HUES64 (cell line): Measurements from ENCODE around the gene ARID3A.
"Not testable (repeated sequence)": the region's sequence is repeated elsewhere in the genome, so short reads cannot be mapped to it uniquely, and the experiment has no call there.

Experiments
- H3K27ac ChIP-seq: 2 replicates; pipeline ENCODE4 v1.7.0; 2013; ENCODE audit warnings: low read depth, low read length, inconsistent platforms
- H3K27me3 ChIP-seq: 2 replicates; pipeline ENCODE4 v1.6.1; 2013; ENCODE audit warnings: mild to moderate bottlenecking, low read length; ENCODE audit not compliant: insufficient read depth
- H3K36me3 ChIP-seq: 2 replicates; pipeline ENCODE4 v1.6.1; 2013; ENCODE audit warnings: mild to moderate bottlenecking, low read length; ENCODE audit not compliant: insufficient read depth
- H3K4me1 ChIP-seq: 2 replicates; pipeline ENCODE4 v1.6.1; 2013; ENCODE audit warnings: mild to moderate bottlenecking, low read length, moderate library complexity; ENCODE audit not compliant: insufficient read depth
- H3K4me3 ChIP-seq: 2 replicates; pipeline ENCODE4 v1.5.1; 2013; ENCODE audit warnings: mild to moderate bottlenecking, low read length, moderate library complexity
- H3K9ac ChIP-seq: 2 replicates; pipeline ENCODE4 v1.6.1; 2013; ENCODE audit warnings: mild to moderate bottlenecking, low read depth, low read length
- H3K9me3 ChIP-seq: 2 replicates; pipeline ENCODE4 v1.6.1; 2013; ENCODE audit warnings: low read depth, low read length; ENCODE audit not compliant: insufficient read depth
- WGBS: fragments of 150-250, 120-280 bp; methylation state at CpG from one replicate; pipeline ENCODE4 v1.1.7; 2013; ENCODE audit warnings: missing lambda C conversion rate; 5-methylcytosine and 5-hydroxymethylcytosine counted together

The ARID3A gene

GRCh38 chr19:1019980-1020867, 94.4 kb downstream of the ARID3A start:
- Histone ChIP-seq H3K36me3 (peaks cover 5% of the 10 kb centered on the region; the same call in 1 of the 2 replicates), H3K4me1 (peaks cover 14% of the 10 kb centered on the region; the same call in 1 of the 2 replicates), H3K27ac (peak overlapping the region; percentile 41), H3K9me3 (no peaks in the 10 kb centered on the region), H3K27me3 (no peaks in the 10 kb centered on the region), H3K9ac (peak overlapping the region; percentile 80), H3K4me3 (peak overlapping the region; percentile 85)
- WGBS, result 5% methylated on average over 60 of the region's 60 CpGs

GRCh38 chr19:1020868-1021425, 95.1 kb downstream of the ARID3A start, which contains the start of gene TMEM259:
TMEM259 (minus strand) TSS chr19:1021123; CDS start chr19:1020996, 127 bp downstream.
- WGBS, result under 1% methylated on average over 68 of the region's 68 CpGs
- Histone ChIP-seq H3K27ac (peak within 1 kb of the TSS; percentile 82), H3K36me3 (peaks cover 5% of the 10 kb centered on the region; the same call in 1 of the 2 replicates), H3K27me3 (no peaks in the 10 kb centered on the region), H3K9ac (peak within 1 kb of the TSS; percentile 80), H3K9me3 (no peaks in the 10 kb centered on the region), H3K4me3 (peak within 1 kb of the TSS; percentile 85), H3K4me1 (peaks cover 10% of the 10 kb centered on the region; the same call in 1 of the 2 replicates)

GRCh38 chr19:1023883-1024188, 98.0 kb downstream of the ARID3A start:
- not testable (repeated sequence) for H3K4me1 ChIP-seq
- WGBS, result 94% methylated on average over 5 of the region's 5 CpGs

GRCh38 chr19:1025080-1025479, 99.2 kb downstream of the ARID3A start:
- WGBS, result 97% methylated on average over 5 of the region's 6 CpGs
- H3K4me1 ChIP-seq, result not testable (repeated sequence)

More at GRCh38 chr19:1023883-1024188, 98.0 kb downstream of the ARID3A start:
- H3K4me3 ChIP-seq, H3K27me3 ChIP-seq, H3K9me3 ChIP-seq, H3K36me3 ChIP-seq, H3K27ac ChIP-seq, H3K9ac ChIP-seq: not testable (repeated sequence)

More at GRCh38 chr19:1025080-1025479, 99.2 kb downstream of the ARID3A start:
- not testable (repeated sequence) for H3K9ac ChIP-seq, H3K36me3 ChIP-seq, H3K4me3 ChIP-seq, H3K27ac ChIP-seq, H3K9me3 ChIP-seq, H3K27me3 ChIP-seq
